HepG2 (cell line): ENCODE results near the gene RRP12. TPM values are rescaled to one million over a fixed set of nuclear protein-coding genes. Genes with fewer than 3 reads are reported as not detected.
"Not testable (repeated sequence)": the region's sequence is repeated elsewhere in the genome, so short reads cannot be mapped to it uniquely, and the experiment has no call there.

ENCODE experiments used
- ATAC-seq: fragments of 200-7000 bp; cut with Tn5 transposase; 3 replicates; pipeline ENCODE4 v1.9.1; 2020; ENCODE audit warnings: mild to moderate bottlenecking, moderate library complexity
- BruUV-seq: library from RNA; stranded (reverse); fragments of 400-500 nt; replicated peaks from 2 replicates; lab custom pipeline; 2021; lab: Mats Ljungman, UMichigan
- CTCF ChIA-PET: fragments of 300-600 bp; formaldehyde crosslinking; extraction: SDS; loops from one replicate; lab custom pipeline; 2021; ENCODE audit warnings: low total read pairs, inconsistent platforms, low intra/inter-chr PET ratio; lab: Yijun Ruan, JAX
- POLR2A ChIA-PET: fragments of 350-600 bp; sonication (Branson Sonifier 250); formaldehyde crosslinking; loops from one replicate; lab custom pipeline; 2020; ENCODE audit warnings: antibody characterized with exemption, inconsistent platforms; lab: Yijun Ruan, JAX
- DNase-seq: peaks from one replicate; pipeline ENCODE4 v3.0.0-alpha.2; 2015; ENCODE audit warnings: low spot score
- FAIRE-seq: peaks from 3 replicates; lab custom pipeline; 2011; peaks lifted over from hg19 to GRCh38; lab: Jason Lieb, UNC
- H2AFZ ChIP-seq: one replicate; pipeline ENCODE4 v1.6.1; 2011; ENCODE audit warnings: low read length, inconsistent platforms
- H3K27ac ChIP-seq: fragments of 300-600 bp; 3 replicates; pipeline ENCODE4 v1.8.0; 2011; ENCODE audit warnings: mixed run types, mild to moderate bottlenecking, mixed read lengths, low read length, inconsistent platforms; ENCODE audit not compliant: insufficient read depth; ENCODE audit errors: extremely low read length
- H3K27me3 ChIP-seq, 2 experiments: fragments of 200-600 bp in 1 of 2; 2 replicates in 1 of 2; 3 replicates in 1 of 2; pipeline versions ENCODE4 v1.6.0 to v1.8.0; 2011; ENCODE audit warnings: low read length in 2 of 2, mild to moderate bottlenecking in 2 of 2, moderate library complexity in 2 of 2, inconsistent platforms in 1 of 2; ENCODE audit not compliant: insufficient read depth in 2 of 2, control insufficient read depth in 1 of 2
- H3K36me3 ChIP-seq, 2 experiments: fragments of 200-600 bp in 1 of 2; replicated peaks in 1 of 2; 2 replicates in 1 of 2; 3 replicates in 1 of 2; pipeline versions ENCODE4 v1.5.1 to v1.8.0; 2011; ENCODE audit warnings: low read length in 2 of 2, inconsistent platforms in 1 of 2; ENCODE audit not compliant: insufficient read depth in 2 of 2, control insufficient read depth in 1 of 2
- H3K4me1 ChIP-seq: 2 replicates; pipeline ENCODE4 v1.5.1; 2012; ENCODE audit warnings: low read length, inconsistent platforms; ENCODE audit not compliant: insufficient read depth
- H3K4me2 ChIP-seq: 2 replicates; pipeline ENCODE4 v1.6.0; 2011; ENCODE audit warnings: low read depth, low read length, inconsistent platforms
- H3K4me3 ChIP-seq, 3 experiments: fragments of 200-600 bp in 1 of 3; sonication (generic), shearing (Covaris generic) in 1 of 3; replicated peaks in 1 of 3; 2 replicates each; pipeline ENCODE4 v1.5.1; 2011 to 2016; ENCODE audit warnings: low read length in 3 of 3, inconsistent platforms in 2 of 3, low read depth in 2 of 3, mild to moderate bottlenecking in 2 of 3, control low read depth in 1 of 3, mixed read lengths in 1 of 3; ENCODE audit not compliant: insufficient read depth in 1 of 3
- H3K79me2 ChIP-seq: one replicate; pipeline ENCODE4 v1.6.1; 2011; ENCODE audit warnings: low read length, inconsistent platforms; ENCODE audit not compliant: insufficient read depth
- H3K9ac ChIP-seq: 2 replicates; pipeline ENCODE4 v1.6.0; 2011; ENCODE audit warnings: mild to moderate bottlenecking, low read depth, low read length, inconsistent platforms; ENCODE audit not compliant: insufficient read depth
- H3K9me3 ChIP-seq: 2 replicates; pipeline ENCODE4 v1.5.1; 2012; ENCODE audit warnings: mild to moderate bottlenecking, low read length
- H4K20me1 ChIP-seq: 2 replicates; pipeline ENCODE4 v1.6.0; 2011; ENCODE audit warnings: inconsistent platforms, mild to moderate bottlenecking, low read length, moderate library complexity; ENCODE audit not compliant: insufficient read depth
- NCOA1 ChIP-seq: sonication (generic); formaldehyde crosslinking; IDR thresholded peaks from 2 replicates; pipeline ENCODE4 v1.9.0; 2021; ENCODE audit warnings: missing genetic modification reagents
- RFXAP ChIP-seq: sonication (generic); formaldehyde crosslinking; IDR thresholded peaks from 2 replicates; pipeline ENCODE4 v1.4.0; 2020; ENCODE audit warnings: missing genetic modification reagents, borderline replicate concordance
- WGBS: methylation state at CpG from one replicate; pipeline ENCODE4 v1.1.6; 2017; ENCODE audit warnings: low lambda C conversion rate; 5-methylcytosine and 5-hydroxymethylcytosine counted together
- in situ Hi-C: cut with HindIII; loops from 2 replicates; pipeline ENCODE4 v1.10.0; 2017; ENCODE audit warnings: low pct_unique_long_range_greater_than_20kb; ENCODE audit not compliant: extremely low pct_ligation_motif_present
- intact Hi-C: fragments of 100-400 bp; cut with micrococcal nuclease; formaldehyde crosslinking; loops from one replicate; pipeline ENCODE4 v1.10.0; 2022; ENCODE audit not compliant: unreplicated experiment
- polyA plus RNA-seq, 8 experiments: library from polyadenylated mRNA; depleted of rRNA in 3 of 8; stranded (reverse) in 7 of 8; unstranded in 1 of 8; fragments of >200 nt; fragmentation: Illumina TruSeq in 4 of 8; extraction: Trizol in 4 of 8; gene quantifications; 2 replicates each; pipeline versions ENCODE4 v1.2.1 to v1.2.3, GENCODE V29; 2011 to 2016; ENCODE audit warnings: low read depth in 4 of 8, missing spikeins in 1 of 8, mixed read lengths in 1 of 8; ENCODE audit not compliant: insufficient read depth in 1 of 8
- total RNA-seq, 5 experiments: library from RNA; depleted of rRNA; stranded (reverse); fragments of >200 nt; fragmentation: Illumina TruSeq; extraction: Trizol; gene quantifications; 2 replicates each; pipeline ENCODE4 v1.2.3, GENCODE V29; 2016; ENCODE audit warnings: low read depth in 1 of 5

RRP12 gene
- total and polyA plus RNA-seq, 2 of the 13 experiments (the other 11 are each of a cell fraction or from before 2014, with no cell fraction given) = 13.2 to 39.4 TPM

GRCh38 chr10:97406483-97406882 lies 5.3 kb upstream of the RRP12 start:
- H3K9ac ChIP-seq, H2AFZ ChIP-seq, DNase-seq, in situ Hi-C loops, BruUV-seq, POLR2A ChIA-PET, H3K79me2 ChIP-seq, H3K9me3 ChIP-seq, H3K36me3 ChIP-seq, H4K20me1 ChIP-seq, ATAC-seq, H3K27me3 ChIP-seq, H3K27ac ChIP-seq, FAIRE-seq: not testable (repeated sequence)
- CTCF ChIA-PET = interaction anchor here (1.6 to 2.3 kb wide), 3 partner anchors 20 to 57 kb away, joined by 6 to 14 read pairs (median 12); partner anchors contain the start of genes EXOSC1, PGAM1 and ZDHHC16
- Histone ChIP-seq H3K4me3 (0 out of 6 replicates have a peak overlapping the region, but pooled peaks of 1 of the 3 experiments have one; percentile 63), H3K4me2 (peak overlapping the region; percentile 83), H3K4me1 (peaks cover 42% of the 10 kb centered on the region)
- intact Hi-C loops = loop anchor here (2.0 kb wide), 1 partner anchor 20 kb away; the partner anchor contains the start of gene PGAM1
- WGBS = 85% methylated on average over 7 of the region's 7 CpGs

- H3K4me1 ChIP-seq = peaks cover 40% of the 10 kb centered on the region
- FAIRE-seq (no peak), ATAC-seq (no peak), DNase-seq (no peak)
- ChIA-PET CTCF (no interaction called here), POLR2A (no interaction called here)
- H3K27me3 ChIP-seq = no peaks in the 10 kb centered on the region
- no peak overlapping the region for H3K4me3 ChIP-seq
- no peaks in the 10 kb centered on the region for H3K9me3 ChIP-seq
- H3K36me3 ChIP-seq = no peaks in the 10 kb centered on the region
- H3K9ac ChIP-seq = no peak overlapping the region
- WGBS = 67% methylated on average over 3 of the region's 3 CpGs
- intact Hi-C loops = loop anchor here (2.0 kb wide), 1 partner anchor 21 kb away; the partner anchor contains the start of gene PGAM1
- H3K4me2 ChIP-seq = no peak overlapping the region
- no peak overlapping the region for H3K27ac ChIP-seq
- H3K79me2 ChIP-seq = no peaks in the 10 kb centered on the region
- H4K20me1 ChIP-seq = no peaks in the 10 kb centered on the region
- no peak overlapping the region for H2AFZ ChIP-seq
- no TSS peak for BruUV-seq
- TF ChIP-seq NCOA1 (CRISPR knock-in tag) = no peak
- TF ChIP-seq RFXAP (CRISPR knock-in tag) = no peak
- in situ Hi-C loops = no loop called here
Observed at GRCh38 chr10:97406064-97406463, 4.9 kb upstream of the RRP12 start.
